Smooth muscle cell (in vitro differentiated cells): Measurements from ENCODE around the gene UBE2E2. TPM values are rescaled to one million over a fixed set of nuclear protein-coding genes. Genes with fewer than 3 reads are reported as not detected.

Experiments
- DNase-seq: peaks from one replicate; lab custom pipeline; 2025; ENCODE audit not compliant: unreplicated experiment; lab: John Stamatoyannopoulos, UW
- H2AFZ ChIP-seq: fragments of 200-600 bp; sonication (generic); 2 replicates; pipeline ENCODE4 v1.6.0; 2016; ENCODE audit warnings: antibody characterized with exemption, low read depth, mild to moderate bottlenecking
- H3F3A ChIP-seq: fragments of 200-600 bp; sonication (generic); 2 replicates; pipeline ENCODE4 v1.6.0; 2017; ENCODE audit warnings: antibody characterized with exemption, low read depth
- H3K27ac ChIP-seq: fragments of 200-600 bp; sonication (generic); 2 replicates; pipeline ENCODE4 v1.5.1; 2016; ENCODE audit warnings: low read depth, mild to moderate bottlenecking
- H3K27me3 ChIP-seq: fragments of 200-600 bp; sonication (generic); 2 replicates; pipeline ENCODE4 v1.6.1; 2016; ENCODE audit warnings: low read depth, mild to moderate bottlenecking
- H3K36me3 ChIP-seq: fragments of 200-600 bp; sonication (generic); 2 replicates; pipeline ENCODE4 v1.5.1; 2016; ENCODE audit warnings: low read depth
- H3K4me1 ChIP-seq: fragments of 200-600 bp; sonication (generic); 2 replicates; pipeline ENCODE4 v1.5.1; 2016; ENCODE audit warnings: low read depth
- H3K4me2 ChIP-seq: fragments of 200-600 bp; sonication (generic); 2 replicates; pipeline ENCODE4 v1.6.0; 2016; ENCODE audit warnings: mild to moderate bottlenecking
- H3K4me3 ChIP-seq: fragments of 200-600 bp; sonication (generic); 2 replicates; pipeline ENCODE4 v1.5.1; 2016; ENCODE audit warnings: mild to moderate bottlenecking
- H3K79me2 ChIP-seq: fragments of 200-600 bp; sonication (generic); 2 replicates; pipeline ENCODE4 v1.6.0; 2016; ENCODE audit warnings: low read depth, mild to moderate bottlenecking
- H3K9ac ChIP-seq: fragments of 200-600 bp; sonication (generic); 2 replicates; pipeline ENCODE4 v1.6.0; 2016; ENCODE audit warnings: low read depth
- H3K9me3 ChIP-seq: fragments of 200-600 bp; sonication (generic); replicated peaks from 2 replicates; pipeline ENCODE4 v1.5.1; 2016; ENCODE audit warnings: low read depth
- H4K20me1 ChIP-seq: fragments of 200-600 bp; sonication (generic); 2 replicates; pipeline ENCODE4 v1.6.0; 2016; ENCODE audit warnings: low read depth
- CTCF ChIP-seq: fragments of 200-600 bp; sonication (generic); IDR thresholded peaks from 2 replicates; pipeline ENCODE4 v1.5.1; 2017; ENCODE audit warnings: borderline replicate concordance, mild to moderate bottlenecking, antibody characterized with exemption; ENCODE audit not compliant: insufficient read depth, poor library complexity, severe bottlenecking
- WGBS: methylation state at CpG from one replicate; pipeline ENCODE4 v1.1.7; 2016; ENCODE audit warnings: low lambda C conversion rate; 5-methylcytosine and 5-hydroxymethylcytosine counted together
- polyA plus RNA-seq: library from polyadenylated mRNA; unstranded; fragments of >200 nt; fragmentation: Nextera tagmentation; extraction: Ambion mirVana; gene quantifications from 2 replicates; pipeline ENCODE4 v1.2.1, GENCODE V29; 2016
- total RNA-seq: library from RNA; depleted of rRNA; stranded (reverse); fragments of >200 nt; gene quantifications from 2 replicates; pipeline ENCODE4 v1.2.3, GENCODE V29; 2014

The UBE2E2 gene
- total and polyA plus RNA-seq, 2 experiments from 2014 or later, result 65.9 to 121 TPM

GRCh38 chr3:23600167-23600871 lies 397.2 kb downstream of the UBE2E2 start:
- no peak for DNase-seq
- no peak overlapping the region for H3K9ac ChIP-seq

GRCh38 chr3:23601091-23601822 lies 398.1 kb downstream of the UBE2E2 start:
- peaks cover 10% of the 10 kb centered on the region for H3K4me1 ChIP-seq
- H3K79me2 ChIP-seq, result no peaks in the 10 kb centered on the region
- peaks cover 5% of the 10 kb centered on the region for H3K36me3 ChIP-seq
- H3K4me2 ChIP-seq, result peak overlapping the region; percentile 12
- H3F3A ChIP-seq, result no peaks in the 10 kb centered on the region
- H3K27me3 ChIP-seq, result no peaks in the 10 kb centered on the region
- no peak overlapping the region for H2AFZ ChIP-seq
- H3K27ac ChIP-seq, result no peak overlapping the region
- WGBS, result 82% methylated on average over 11 of the region's 11 CpGs
- H3K4me3 ChIP-seq, result no peak overlapping the region
- no peak overlapping the region for H3K9ac ChIP-seq
- H3K9me3 ChIP-seq, result no peaks in the 10 kb centered on the region
- no peaks in the 10 kb centered on the region for H4K20me1 ChIP-seq
- no peak for TF ChIP-seq CTCF
- no peak for DNase-seq

More at GRCh38 chr3:23600167-23600871, 397.2 kb downstream of the UBE2E2 start:
- peak overlapping the region; percentile 12 for H3K4me2 ChIP-seq
- no peaks in the 10 kb centered on the region for H3F3A ChIP-seq
- WGBS, result 68% methylated on average over 8 of the region's 8 CpGs
- no peaks in the 10 kb centered on the region for H3K79me2 ChIP-seq
- H3K4me1 ChIP-seq, result peaks cover 10% of the 10 kb centered on the region
- H4K20me1 ChIP-seq, result no peaks in the 10 kb centered on the region
- no peaks in the 10 kb centered on the region for H3K27me3 ChIP-seq
- no peaks in the 10 kb centered on the region for H3K9me3 ChIP-seq
- H2AFZ ChIP-seq, result no peak overlapping the region
- no peak for TF ChIP-seq CTCF
- H3K36me3 ChIP-seq, result peaks cover 5% of the 10 kb centered on the region
- no peak overlapping the region for H3K4me3 ChIP-seq
- H3K27ac ChIP-seq, result peak overlapping the region; percentile 61

- Histone ChIP-seq H3K4me2 (no peak overlapping the region), H4K20me1 (no peaks in the 10 kb centered on the region), H3K4me1 (peaks cover 10% of the 10 kb centered on the region), H3K9ac (no peak overlapping the region), H2AFZ (no peak overlapping the region), H3K79me2 (no peaks in the 10 kb centered on the region), H3K36me3 (no peaks in the 10 kb centered on the region), H3K27me3 (no peaks in the 10 kb centered on the region), H3K27ac (no peak overlapping the region), H3K4me3 (no peak overlapping the region), H3F3A (no peaks in the 10 kb centered on the region), H3K9me3 (no peaks in the 10 kb centered on the region)
- TF ChIP-seq CTCF, result no peak
- 89% methylated on average over 9 of the region's 9 CpGs for WGBS
- no peak for DNase-seq
Measured at GRCh38 chr3:23602971-23603370, 399.8 kb downstream of the UBE2E2 start.
